Activated T-helper 1 cell treated with anti-CD3 and anti-CD28 coated beads, Interleukin-2, amount 50 U/mL, for 16 hours (primary cell): Measurements from ENCODE around the gene PTGFRN.

Experiments
- DNase-seq, 2 donors: peaks; one replicate each; pipeline ENCODE4 v3.0.0-alpha.2; 2020; ENCODE audit warnings: low read depth in 1 of 2, low spot score in 1 of 2

PTGFRN gene

DNA sequence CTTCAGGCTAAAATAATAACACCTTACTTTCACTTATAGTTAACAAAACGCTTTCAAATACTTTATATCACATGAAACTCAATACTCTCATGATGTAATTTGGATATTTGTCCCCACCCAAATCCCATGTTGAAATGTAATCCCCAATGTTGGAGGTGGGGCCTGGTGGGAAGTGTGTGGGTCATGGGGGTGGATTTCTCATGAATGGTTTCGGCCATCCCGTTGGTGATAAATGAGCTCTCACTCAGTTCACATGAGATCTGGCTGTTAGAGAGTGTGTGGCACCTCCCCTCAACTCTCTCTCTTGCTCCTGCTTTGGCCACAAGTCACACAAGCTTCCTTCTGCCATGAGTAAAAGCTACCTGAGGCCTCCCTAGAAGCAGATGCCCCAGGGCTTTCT is 22.5 kb upstream of the PTGFRN start:
- no peak for DNase-seq

DNA sequence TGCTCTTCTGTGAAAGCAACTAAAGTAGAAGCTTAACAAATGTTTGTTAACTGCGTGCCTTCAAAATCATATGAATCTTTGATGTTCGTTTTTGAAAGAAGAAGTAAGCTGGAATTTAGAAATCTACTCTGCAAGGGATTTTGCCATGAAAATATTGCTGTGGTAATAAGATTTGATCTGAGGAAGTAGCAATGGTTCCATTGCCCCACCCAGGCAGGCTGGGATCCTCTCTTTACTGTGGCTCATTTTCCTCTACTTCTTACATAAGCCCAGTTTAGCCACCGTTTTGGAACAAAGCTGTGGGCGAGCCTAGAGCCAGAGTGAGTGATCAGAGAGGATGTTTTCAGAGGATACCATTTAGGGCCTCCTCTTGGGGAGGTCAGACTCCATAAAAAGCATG is 20.3 kb upstream of the PTGFRN start:
- no peak for DNase-seq

DNA sequence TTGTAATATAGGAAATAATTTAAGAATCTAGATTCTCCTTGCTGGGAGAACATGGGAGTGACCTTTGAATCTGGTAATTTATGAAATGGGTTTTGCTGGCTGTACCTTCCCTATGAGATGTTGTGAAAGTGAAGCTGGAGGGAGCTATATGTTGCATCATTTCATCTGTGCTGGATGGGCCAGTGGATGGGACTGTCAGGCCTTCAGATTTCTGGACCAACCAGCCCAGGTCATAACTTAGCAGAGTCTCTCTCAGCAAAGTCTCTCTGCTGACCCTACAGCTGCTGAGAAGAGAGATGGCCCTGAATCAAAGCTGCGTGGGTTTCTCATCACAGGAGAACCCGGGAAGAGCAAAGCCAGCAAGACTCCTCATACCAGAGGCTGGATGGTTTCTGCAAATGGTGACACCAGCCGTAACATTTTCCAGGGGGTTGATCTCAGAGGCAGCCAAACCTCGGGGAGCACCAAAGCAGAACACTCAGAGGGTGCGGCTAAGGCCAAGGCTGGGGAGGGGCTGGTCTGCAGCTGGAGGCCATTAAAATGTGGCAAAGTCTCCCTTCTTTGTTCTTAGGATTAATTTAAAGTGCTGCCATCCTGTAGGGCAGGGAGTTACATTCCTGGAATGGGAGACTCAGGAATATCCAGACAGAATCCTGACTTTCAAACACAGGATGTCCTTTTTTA is 18.2 kb upstream of the PTGFRN start:
- no peak for DNase-seq

DNA sequence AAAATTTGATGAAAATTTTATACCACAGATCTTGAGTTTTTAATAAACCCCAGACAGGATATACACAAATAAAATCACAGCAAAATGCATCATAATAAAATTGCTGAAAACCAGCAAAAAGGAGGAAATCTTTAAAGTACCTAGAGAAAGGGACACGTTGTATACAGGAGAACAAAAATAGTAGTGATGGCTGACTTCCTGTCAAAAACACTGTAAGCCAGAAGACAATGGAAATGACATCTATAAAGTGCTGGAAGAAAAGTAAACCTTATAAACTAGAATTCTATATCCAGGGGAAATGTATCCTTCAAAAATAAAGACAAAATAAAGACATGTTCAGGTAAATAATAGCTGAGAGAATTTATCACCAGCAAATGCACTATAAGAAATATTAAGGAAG is 14.6 kb upstream of the PTGFRN start:
- DNase-seq = no peak

DNA sequence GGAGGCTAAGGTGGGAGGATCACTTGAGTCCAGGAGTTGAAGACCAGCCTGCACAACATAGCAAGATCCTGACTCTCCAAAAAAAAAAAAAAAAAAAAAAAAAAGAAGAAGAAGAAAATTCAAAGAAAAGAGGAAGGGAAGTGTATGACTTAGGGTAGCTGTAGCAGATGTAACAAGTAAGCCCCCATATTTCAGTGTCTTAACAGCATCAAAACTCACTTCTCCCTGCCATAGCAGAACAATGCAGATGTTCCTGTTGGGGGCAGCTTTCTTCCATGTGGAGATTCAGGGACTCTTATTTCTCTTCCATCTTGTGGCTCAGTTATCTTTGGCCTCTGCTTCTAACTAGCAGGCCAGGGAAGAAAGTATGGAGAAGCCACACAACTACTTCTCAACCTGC is 10.2 kb upstream of the PTGFRN start:
- no peak for DNase-seq

DNA sequence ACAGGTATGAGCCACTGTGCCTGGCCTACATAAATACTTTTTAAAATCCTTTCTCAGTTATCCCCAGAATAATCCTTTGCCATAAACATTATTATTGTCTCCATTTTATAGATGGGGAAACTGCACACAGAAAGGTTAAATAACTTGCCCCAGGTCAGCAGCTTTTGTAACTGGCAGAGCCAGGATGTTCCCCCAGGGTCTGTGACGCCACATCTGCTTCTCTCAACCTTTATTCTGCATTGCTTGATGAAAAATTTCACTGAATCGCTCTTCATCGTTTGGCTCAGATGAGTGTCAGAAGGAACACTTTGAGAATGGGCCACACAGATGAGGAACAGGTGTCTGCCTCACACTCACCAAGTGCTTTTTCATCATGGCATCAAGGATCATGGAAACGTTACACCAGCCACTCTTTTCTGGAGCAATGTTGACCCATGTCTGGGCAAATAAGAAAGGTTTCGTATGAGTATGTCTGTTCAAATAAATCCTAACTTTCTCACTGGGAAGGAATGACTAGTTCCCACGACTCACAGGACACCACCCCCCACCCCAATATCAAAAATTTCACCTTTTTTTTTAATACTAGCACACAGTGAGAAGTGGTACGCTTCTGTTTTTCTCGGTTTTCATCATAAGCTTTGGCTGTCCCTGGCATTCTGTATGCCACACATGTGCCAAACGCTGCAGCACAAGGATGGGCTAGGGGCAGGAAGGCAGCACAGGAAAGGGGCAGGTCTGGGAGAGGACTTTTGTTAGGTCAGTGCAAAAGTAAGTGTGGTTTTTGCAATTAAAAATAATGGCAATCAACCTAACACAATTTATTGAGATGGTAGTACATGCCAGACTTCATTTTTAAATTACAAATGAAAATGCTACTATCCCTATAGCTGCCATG is 9.0 kb upstream of the PTGFRN start:
- no peak for DNase-seq

DNA sequence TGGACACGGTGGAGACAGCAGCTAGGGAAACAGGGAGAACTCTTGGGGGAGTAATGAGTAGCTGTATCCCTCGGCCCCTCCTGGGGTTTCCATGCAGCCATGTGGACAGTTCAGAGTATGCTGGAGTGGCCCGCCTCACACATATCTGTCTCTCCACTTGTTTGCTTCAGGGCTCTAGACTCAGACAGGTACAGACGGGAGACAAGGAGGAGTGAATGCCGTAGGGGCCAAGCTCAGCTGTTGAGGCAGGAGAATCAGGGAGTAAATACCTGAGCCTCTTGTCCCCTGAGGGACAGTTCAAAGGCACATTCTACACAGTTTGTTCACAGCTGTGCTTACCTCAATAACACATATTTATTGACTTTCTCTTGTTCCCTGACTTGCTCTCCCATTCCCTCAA is 7.7 kb upstream of the PTGFRN start:
- no peak for DNase-seq

DNA sequence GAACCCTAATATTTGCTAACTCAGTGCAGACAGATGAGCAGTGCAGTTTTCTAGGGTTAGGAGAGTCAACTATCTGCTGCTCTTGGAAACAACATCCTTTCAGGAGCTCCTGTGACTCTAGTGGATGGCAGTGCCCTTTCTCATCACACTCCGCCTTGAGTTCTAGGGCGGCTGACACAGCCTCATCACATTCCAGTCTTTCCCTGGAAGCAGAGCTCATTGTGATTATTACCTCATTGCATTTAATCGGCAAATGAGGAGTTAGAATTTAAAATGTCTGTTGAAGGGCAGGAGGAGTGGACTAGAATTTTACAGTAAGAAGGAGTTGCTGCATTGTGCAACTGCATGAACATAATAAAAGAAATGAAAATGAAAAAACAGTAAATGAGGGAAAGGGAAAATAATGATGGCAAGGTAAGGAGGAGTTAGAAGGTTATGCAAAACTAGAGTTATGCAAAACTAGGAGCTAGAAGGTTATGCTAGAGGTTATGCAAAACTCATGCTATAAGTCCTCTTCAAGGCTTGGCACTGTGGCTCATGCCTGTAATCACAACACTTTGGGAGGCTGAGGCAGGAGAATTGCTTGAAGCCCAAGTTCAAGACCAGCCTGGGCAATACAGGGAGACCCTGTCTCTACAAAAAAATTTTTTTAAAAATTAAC is 6.9 kb upstream of the PTGFRN start:
- no peak for DNase-seq

DNA sequence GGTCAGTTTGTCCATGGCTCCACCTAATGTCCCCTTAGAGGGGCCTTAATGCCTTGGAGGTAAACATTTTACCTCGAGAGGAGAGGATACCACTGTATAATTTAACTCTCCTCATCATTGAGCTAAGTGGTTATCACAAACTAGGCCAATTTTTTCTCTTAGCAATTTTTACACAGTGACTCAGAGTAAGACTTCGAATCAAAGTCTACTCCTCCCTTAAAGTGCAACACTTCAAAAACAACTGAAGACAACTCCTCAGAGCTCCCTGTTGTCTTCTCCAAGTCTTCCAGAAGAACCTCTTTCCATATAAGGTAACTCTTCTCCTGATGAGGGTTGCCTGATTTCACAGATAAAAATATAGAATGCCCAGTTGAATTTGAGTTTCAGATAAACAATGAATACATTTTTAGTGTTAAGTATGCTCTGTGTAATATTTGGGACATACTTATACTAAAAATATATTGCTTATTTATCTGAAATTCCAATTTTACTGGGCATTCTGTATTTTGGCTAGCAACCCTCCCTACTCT is 4.9 kb upstream of the PTGFRN start:
- DNase-seq = no peak

DNA sequence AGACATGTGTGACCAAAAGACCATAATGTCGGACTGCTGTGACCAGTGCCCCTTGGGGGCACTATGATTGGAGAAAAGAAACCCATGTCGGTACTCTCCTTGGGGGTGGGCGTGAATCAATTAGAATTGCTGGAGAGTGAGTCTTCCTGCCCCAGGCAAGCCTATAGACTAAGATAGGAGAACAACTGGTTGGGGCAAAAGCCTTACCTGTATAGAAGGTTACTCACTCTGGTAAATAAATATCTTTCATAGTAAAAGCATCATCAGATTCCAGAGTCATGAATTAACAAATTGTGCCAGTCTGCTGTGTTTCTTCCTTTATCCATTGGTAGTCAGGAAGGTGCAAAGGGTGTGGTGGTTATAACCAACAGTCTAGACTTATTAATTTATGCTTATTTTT is 2.9 kb upstream of the PTGFRN start:
- DNase-seq = no peak

DNA sequence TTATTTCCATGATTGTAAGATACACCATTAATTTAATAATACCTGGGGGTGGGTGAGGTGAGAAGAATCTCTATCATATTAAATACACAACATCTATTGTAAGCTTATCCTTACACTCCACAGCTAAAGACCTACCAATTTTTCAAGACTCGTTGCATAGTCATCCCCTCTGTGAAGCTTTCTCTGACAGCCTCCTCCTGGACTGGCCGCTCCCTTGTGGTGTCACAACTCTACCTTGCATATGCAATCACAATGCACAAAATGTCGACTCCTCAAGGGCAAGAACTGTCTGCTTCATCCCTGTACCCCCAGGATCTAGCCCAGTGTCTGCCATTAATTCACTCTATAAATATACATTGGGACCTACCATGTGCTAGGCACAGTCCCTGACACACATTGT is 2.4 kb upstream of the PTGFRN start:
- DNase-seq = no peak

DNA sequence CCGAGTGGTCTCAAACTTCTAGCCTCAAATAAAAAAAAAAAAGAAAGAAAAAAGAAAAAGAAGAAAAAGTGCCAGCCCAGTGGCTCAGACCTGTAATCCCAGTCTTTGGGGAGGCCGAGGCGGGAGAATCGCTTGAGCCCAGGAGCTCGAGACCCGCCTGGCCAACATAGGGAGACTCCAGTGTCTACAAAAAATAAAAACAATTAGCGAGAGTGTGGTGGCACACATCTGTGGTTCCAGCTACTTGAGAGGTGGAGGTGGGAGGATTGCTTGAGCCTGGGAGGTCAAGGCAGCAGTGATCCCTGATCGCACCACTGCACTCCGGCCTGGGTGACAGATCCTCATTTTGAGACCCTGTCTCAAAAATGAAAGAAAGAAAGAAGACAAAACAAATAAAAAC is 1.4 kb upstream of the PTGFRN start:
- DNase-seq = no peak

DNA sequence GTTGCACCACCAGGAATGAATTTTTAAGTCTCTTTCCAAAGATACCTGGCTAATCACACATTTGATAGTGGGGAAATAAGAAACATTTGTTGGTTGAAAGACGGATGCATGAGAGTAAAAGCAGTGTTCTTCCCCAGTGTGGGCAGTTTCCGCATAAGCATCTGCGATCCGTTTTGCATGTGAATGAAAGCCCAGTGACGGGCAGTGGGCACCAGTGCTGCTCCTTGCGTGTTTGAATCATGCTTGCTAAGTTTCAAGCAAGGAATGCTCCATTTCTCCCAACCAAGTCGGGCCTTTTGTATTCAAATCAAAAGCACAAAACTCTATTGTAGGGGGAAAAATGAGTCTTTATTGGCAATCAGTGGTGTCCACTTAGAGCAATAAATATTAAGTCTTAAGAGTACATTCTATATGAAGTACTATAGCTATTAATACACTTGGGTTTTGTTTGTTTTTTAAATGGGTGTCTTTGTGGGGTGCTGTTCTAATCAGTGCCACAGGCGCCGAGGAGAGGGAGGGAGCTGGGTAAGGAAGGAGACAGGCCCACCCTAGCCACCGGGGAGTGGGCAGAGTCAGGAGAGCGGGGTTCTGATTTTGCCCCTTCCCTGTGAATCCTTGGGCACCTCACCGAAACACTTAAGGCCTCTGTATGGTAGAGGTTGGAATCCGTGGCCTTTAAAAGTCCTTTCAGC is 750 bp upstream of the PTGFRN start:
- no peak for DNase-seq

DNA sequence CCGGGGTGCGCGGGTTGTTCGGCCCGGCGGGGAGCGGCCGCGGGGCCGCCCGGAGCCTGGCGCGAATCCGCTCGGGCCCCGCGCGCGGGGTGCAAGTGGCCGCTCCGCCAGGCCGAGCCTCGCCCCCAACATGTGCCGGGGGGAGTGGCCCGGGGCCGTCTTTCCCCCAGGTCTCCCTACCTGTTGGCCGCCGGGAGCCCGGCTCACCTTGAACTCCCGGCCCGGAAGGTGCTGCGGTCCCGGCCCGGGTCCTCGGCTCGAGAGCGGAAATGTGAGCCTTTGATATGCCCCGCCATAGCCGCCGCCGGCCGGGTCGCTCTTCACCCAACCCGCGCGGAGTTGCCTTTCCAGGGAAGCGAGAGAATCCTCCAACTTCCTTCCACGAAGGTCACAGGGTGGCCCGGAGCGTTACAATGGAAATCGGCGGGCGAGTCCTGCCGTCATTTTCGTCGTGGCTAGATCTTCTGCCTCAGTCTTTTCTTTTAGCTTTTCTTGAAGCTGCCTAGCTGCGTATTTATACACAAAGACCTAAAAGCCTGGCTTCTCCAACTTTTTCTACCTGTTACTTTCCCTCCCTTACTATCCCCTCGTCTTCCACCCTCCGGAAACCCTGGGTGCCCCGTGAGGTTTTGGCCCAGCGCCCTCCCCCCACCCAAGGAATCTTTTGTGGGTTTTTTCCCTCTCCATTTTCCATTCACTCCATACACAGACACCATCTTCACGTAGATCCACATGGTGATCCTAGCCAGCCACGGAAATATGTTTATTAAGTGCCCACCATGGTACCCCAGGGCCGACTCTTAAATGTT is 867 bp downstream of the PTGFRN start:
- DNase-seq = peak; percentile 7 to 19

DNA sequence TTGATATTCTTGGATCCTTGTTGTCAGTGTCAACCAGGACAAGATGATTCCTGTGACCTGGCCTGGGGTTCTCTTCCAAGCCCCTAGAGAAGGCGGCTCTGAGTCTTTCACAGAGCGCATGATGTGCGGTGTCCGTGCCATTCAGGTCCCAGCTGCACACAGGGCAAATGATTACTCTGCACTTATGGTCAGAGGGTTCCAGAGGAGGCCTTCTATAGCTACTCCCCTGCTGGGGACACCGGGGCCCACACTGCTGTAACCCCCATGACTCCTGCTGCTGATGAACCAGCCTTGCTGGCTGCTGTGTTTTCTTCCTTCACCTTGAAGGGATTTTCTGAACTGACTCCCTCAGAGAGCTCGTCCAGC is 1.5 kb downstream of the PTGFRN start:
- no peak for DNase-seq

DNA sequence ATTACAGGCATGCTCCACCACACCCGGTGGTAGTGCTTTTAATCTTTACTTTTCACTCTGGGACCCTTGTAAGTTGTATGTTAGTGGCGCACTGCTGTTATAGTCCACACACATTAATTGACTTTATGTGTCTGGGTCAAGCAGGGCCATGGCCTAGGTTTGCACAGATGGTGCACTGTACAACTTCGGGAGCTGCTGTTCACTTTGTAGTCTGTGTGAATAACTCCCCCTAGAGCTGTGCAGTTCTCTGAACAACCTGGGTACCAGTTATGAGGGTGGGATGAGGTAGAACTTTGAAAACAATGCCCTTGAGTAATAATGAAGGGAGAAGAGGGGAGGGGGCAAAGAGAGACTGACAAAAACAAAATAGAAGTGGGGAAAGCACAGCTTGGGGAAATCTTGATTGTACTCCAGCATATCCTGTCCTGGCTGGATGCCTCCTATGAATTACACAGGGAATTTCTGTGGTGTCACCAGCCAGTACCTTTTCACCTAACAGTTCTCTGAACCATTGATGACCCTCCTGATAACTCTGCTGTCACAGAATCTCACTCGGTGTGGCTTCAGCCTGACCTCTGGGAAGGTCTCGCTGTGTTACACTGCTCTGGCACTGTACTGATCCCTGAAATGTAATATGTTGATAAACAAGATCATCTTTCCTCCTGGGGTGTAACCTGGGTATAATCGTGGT is 2.2 kb downstream of the PTGFRN start:
- no peak for DNase-seq

DNA sequence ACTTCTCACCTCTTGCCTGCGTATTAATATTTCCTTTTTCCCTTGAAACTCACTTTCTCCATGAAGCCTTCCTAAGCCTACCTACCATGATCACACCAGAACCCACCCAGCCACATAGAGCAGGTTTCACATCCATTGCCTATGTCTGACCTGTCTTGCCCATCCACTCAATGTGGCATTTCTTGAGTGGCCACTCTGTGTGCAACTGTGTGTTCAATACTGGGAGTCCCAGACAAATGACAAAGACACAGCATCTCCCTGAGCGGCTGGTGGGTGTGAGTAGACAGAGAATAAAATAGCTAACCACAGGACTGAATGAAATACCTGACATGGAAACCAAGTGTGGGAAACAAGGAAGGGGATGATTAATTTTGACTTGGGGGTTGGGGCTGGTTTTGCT is 3.1 kb downstream of the PTGFRN start:
- no peak for DNase-seq

DNA sequence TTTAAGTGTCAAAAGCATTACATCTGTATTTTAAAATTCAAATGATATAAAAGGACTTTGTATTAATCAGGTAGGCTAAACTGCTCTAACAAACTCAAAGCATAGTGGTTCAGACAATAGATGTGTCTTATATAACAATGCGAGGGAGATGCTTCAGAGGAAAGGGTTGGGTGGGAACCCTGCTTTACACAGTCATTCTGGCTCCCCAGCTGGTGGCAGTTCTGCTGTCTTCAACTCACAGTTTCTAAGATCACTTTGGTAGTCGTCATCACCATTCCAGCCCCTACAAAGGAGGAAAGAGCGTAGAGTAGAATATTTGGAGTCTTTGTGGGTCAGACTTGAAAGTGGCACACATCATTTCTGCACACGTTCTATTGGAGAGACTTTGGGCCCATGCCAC is 4.2 kb downstream of the PTGFRN start:
- DNase-seq = no peak

DNA sequence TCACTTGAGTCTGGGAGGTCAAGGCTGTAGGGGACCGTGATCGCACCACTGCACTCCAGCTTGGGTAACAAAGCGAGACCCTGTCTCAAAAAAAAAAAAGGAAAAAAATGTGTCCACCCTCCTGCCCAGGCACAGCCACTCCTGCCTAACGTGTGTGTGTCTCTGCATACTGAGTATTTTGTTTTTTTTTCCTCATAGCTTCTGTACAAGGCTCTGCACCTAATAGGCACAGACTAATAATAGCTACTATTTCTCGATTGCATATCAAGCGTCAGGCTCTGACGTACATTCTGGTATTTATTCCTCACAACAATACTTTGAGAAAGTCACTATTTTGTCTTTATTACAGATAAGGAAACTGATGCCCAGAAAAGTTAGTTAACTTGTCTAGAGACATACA is 5.0 kb downstream of the PTGFRN start:
- no peak for DNase-seq

DNA sequence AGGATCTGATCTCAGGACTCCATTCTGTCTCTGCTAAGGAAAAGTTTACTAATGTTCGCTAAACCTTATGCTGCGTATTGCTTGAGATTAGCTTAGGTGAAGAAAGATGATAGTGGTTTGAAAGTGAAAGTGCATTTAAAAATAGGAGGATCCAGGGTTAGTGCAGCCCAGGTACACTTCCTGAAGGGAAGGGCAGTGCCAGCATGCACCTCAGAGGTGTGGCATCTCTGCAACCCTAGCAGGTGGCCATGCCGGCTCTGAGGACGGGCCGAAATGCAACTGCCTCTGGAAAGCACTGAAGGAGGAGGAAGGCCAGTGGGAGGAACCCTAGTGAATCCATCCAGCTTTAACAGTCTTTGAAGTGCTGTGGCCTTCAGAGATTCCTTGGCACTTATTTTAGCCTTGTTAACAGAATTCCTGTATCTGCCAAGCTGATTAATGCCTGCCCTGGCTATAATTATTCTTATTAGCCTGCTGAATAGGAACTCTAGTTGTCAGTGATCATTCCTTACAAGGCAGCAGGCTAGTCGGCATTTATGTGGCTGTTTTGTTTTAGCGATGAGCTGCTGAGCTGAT is 5.5 kb downstream of the PTGFRN start:
- DNase-seq = no peak
